ENCODE data around the gene PLIN3. TPM values are rescaled to one million over a fixed set of nuclear protein-coding genes. Genes with fewer than 3 reads are reported as not detected.

Gene PLIN3, protein sequence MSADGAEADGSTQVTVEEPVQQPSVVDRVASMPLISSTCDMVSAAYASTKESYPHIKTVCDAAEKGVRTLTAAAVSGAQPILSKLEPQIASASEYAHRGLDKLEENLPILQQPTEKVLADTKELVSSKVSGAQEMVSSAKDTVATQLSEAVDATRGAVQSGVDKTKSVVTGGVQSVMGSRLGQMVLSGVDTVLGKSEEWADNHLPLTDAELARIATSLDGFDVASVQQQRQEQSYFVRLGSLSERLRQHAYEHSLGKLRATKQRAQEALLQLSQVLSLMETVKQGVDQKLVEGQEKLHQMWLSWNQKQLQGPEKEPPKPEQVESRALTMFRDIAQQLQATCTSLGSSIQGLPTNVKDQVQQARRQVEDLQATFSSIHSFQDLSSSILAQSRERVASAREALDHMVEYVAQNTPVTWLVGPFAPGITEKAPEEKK
- polyA plus RNA-seq (ENCODE audit: insufficient read length in 12 of 12) = 10 to 100 TPM in 11 of 12 donors, not detected in 1; 28.4 to 54.3 (median 33.9) TPM
- long read RNA-seq, donor 1, transcript PLIN3-201 (8 exons, 2,333 nt) = major isoform, 40 of 67 reads
- long read RNA-seq, donor 1, partial matches to known transcripts = 27 of 67 reads
- long read RNA-seq, donor 1, other reads (novel, unspliced or antisense) = 0 of 67 reads
- long read RNA-seq, donor 2, transcript PLIN3-201 (8 exons, 2,333 nt) = major isoform, 35 of 36 reads
- long read RNA-seq, donor 2, partial matches to known transcripts = 0 of 36 reads
- long read RNA-seq, donor 2, other reads (novel, unspliced or antisense) = 0 of 36 reads
- long read RNA-seq, donor 3, transcript PLIN3-201 (8 exons, 2,333 nt) = major isoform, 10 of 17 reads
- long read RNA-seq, donor 3, partial matches to known transcripts = 7 of 17 reads
- long read RNA-seq, donor 3, other reads (novel, unspliced or antisense) = 0 of 17 reads
- long read RNA-seq, donor 4, partial matches to known transcripts = 0 of 3 reads
- long read RNA-seq, donor 4, other reads (novel, unspliced or antisense) = 0 of 3 reads
- long read RNA-seq, donor 5, transcript PLIN3-202 (8 exons, 1,535 nt) = minor isoform, 5 of 60 reads
- long read RNA-seq, donor 5, transcript PLIN3-201 (8 exons, 2,333 nt) = major isoform, 28 of 60 reads
- long read RNA-seq, donor 5, partial matches to known transcripts = 27 of 60 reads
- long read RNA-seq, donor 5, other reads (novel, unspliced or antisense) = 0 of 60 reads
- long read RNA-seq, donor 6, transcript PLIN3-201 (8 exons, 2,333 nt) = major isoform, 10 of 15 reads
- long read RNA-seq, donor 6, partial matches to known transcripts = 5 of 15 reads
- long read RNA-seq, donor 6, other reads (novel, unspliced or antisense) = 0 of 15 reads
- long read RNA-seq, donor 7, transcript PLIN3-201 (8 exons, 2,333 nt) = major isoform, 13 of 13 reads
- long read RNA-seq, donor 7, partial matches to known transcripts = 0 of 13 reads
- long read RNA-seq, donor 7, other reads (novel, unspliced or antisense) = 0 of 13 reads
- long read RNA-seq, donor 8, transcript PLIN3-201 (8 exons, 2,333 nt) = major isoform, 24 of 51 reads
- long read RNA-seq, donor 8, partial matches to known transcripts = 25 of 51 reads
- long read RNA-seq, donor 8, other reads (novel, unspliced or antisense) = 0 of 51 reads
- long read RNA-seq, donor 9, transcript PLIN3-201 (8 exons, 2,333 nt) = major isoform, 10 of 20 reads
- long read RNA-seq, donor 9, partial matches to known transcripts = 8 of 20 reads
- long read RNA-seq, donor 9, other reads (novel, unspliced or antisense) = 0 of 20 reads
- long read RNA-seq, donor 10, transcript PLIN3-201 (8 exons, 2,333 nt) = major isoform, 14 of 33 reads
- long read RNA-seq, donor 10, partial matches to known transcripts = 18 of 33 reads
- long read RNA-seq, donor 10, other reads (novel, unspliced or antisense) = 0 of 33 reads
- long read RNA-seq, donor 11, transcript PLIN3-201 (8 exons, 2,333 nt) = major isoform, 19 of 28 reads
- long read RNA-seq, donor 11, partial matches to known transcripts = 9 of 28 reads
- long read RNA-seq, donor 11, other reads (novel, unspliced or antisense) = 0 of 28 reads

GRCh38 chr19:4867534-4868285 lies at the start of gene PLIN3:
Gene PLIN3 (minus strand): TSS chr19:4867667. CDS start chr19:4861394, 6,273 bp downstream.
- DNase-seq = peak; percentile 96

DNA sequence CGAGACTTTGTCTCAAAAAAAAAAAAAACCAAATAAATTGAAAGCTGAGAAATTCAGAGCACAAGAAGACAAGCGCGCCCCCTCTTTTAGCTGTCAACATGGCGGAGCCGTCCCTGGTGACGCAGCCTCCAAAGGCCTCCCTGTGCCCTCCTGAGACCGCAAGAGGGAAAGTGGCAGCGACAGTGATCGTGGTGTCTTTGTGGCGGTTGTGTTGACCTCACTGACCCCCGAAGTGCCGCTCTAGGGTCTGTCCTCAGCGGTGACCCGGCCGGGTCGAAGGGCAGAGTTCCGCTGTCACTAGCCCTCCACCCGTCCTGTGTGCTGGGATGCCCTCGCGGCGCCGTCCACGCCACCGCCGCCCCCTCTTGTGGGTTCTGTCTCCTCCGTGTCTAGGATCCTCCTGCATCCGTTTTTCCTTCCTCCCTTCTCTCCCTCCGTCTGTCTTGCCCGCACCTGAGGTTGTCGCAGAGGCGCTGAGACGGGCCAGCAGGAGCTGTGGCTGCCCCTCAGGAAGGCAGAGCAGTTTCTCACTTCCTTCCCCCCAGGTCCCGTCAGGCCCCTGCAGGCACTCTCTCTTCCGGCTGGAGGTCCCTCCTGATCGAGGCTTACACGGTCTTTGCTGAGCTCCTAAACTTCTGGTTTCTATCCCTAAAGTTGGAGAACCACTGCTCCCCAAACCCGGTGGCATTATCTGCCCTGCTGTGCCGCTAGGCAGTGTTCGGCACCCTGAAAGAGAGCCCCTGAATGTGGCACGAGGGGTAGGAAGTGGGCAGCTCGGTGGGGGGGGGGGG lies 49.0 kb upstream of the PLIN3 start:
- no peak for DNase-seq

GRCh38 chr19:4914736-4915501 lies 47.5 kb upstream of the PLIN3 start:
- no peak for DNase-seq

DNA sequence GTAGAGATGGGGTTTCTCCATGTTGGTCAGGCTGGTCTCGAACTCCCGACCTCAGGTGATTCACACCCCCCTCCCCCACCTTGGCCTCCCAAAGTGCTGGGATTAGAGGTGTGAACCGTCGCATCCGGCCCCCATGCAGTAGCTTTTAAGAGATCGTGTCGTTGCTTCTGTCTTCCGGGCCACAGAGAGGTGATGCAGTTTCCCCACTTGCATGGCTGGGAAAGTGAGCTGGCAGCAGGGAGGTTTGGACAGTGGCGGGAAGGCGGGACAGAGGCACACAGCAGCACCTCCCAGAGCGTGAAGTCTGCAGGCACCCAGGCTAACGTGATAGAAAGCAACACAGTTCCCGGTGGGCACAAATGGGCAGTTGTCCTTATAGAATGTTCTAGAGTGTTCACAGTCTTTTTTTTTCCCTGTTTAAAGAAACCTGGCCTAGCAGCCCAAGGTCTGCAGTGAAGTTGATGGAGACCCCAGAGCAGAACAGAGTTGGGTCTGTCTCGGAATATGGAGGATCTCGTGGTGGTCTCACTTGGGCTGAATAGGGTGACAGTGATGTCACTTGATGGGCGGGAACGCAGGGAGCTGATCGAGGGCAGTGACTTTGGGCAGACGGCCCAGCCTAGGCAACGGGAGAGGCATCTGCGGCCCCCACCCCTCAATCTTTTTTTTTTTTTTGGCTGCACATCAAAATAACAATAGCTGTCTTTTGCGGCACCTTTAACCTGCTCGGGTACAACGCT lies 46.7 kb upstream of the PLIN3 start:
- DNase-seq = no peak

GRCh38 chr19:4911786-4912672 lies 44.6 kb upstream of the PLIN3 start:
- DNase-seq = peak; percentile 64

DNA sequence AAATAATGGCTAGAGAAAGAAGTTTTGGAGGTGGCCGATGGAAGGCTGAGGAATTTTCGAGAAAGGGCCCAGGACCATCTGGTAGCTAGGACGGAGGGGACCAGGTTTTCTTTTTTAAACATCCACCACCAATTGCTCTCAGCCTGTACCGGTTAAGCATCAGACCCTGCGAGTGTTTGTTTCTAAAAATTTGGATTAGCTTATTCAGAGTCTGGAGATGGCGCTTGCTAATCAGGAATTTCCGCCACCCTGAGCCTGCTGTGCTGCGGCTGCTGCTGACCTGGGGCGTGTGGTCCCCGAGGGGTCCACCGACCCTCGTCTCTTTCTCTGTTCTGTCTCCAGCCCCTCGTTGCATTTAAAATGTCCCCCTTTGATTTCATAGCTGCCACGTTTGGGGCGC lies 43.8 kb upstream of the PLIN3 start:
- DNase-seq = no peak

- no peak for DNase-seq
Observed at GRCh38 chr19:4910594-4911281, 43.3 kb upstream of the PLIN3 start.

- DNase-seq = peak; percentile 88
Observed at GRCh38 chr19:4909897-4910593, 42.6 kb upstream of the PLIN3 start.

DNA sequence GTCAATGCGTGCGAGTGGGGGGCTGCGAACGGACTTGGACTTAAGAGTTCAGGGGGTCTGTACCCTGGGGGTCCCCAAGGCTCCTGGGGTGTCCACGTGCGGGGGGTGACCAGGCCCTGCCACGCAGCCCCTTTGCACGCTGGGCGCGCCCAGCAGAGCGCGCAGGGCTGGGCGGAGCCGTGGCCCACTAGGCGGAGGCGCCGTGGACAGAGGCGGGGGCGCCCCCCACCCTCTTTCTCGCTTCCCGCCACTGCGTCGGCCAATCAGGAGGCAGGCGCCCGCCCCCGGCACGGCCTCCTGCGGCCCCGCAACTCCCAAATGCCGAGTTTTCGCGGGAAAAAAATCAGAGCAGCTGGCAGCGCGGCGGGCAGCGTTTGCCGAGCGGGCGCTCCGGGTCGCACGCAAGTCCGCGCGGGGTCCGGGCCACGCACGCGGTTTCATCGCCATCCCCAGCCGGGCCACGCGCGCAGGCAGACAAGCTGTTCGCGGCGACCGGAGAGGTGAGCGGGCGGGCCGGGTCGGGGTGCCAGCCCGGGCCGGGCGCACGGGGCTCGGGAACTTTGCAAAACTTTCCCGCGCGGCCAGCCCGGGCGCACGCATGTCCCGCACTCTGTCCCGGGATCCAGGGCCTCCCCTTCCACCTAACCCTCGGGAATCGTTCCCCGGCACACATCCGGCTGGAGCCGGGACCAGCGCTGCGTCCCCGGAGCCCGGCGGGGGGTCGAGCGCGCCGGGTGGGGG lies 41.9 kb upstream of the PLIN3 start, which contains the start of gene UHRF1:
UHRF1 (plus strand) TSS at position 346 of the 741 bp plus-strand sequence. CDS start 1,385 bp downstream, outside the sequence.
- no peak for DNase-seq

DNA sequence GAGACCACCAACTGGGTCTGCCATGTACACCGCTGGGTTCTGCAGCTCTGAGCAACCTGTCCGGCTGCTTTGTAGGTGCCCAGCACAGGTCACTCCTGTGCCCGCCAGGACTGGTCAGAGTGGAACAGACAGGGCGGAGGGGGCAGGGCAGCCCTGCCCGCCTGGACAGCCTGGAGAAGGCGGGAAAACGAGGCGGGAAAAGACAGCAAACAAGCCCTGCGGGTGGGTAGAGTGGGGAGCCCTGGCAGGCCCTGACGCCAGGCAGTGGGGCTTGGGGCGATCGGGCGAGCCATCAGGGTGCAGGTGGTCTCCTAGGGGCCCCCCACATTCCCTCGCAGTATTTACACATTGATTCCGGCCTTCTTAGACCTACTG lies 41.3 kb upstream of the PLIN3 start:
- DNase-seq = no peak

DNA sequence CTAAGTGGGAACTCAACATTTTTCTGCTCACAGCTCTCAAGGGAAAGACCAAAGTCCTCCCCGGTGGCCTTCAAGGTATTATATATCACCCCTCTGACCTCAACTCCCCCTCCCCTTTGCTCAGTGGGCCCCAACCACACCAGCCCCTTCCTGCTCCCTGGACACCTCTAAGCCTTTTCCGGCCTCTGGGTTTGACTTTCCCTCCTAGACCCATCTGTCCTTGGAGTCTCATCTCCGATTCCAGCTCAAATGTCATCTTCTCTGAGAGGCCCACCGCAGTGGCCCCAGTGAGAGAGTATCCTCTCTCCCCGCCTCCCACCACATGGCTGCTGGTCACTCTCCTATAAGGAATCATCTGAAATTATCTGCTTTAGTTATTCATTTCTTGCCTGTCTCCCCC lies 40.9 kb upstream of the PLIN3 start:
- no peak for DNase-seq

- no peak for DNase-seq
Observed at GRCh38 chr19:4906963-4907362, 39.5 kb upstream of the PLIN3 start.

- DNase-seq = no peak
Observed at GRCh38 chr19:4904481-4904880, 37.0 kb upstream of the PLIN3 start.

- DNase-seq = no peak
Observed at GRCh38 chr19:4902796-4903195, 35.3 kb upstream of the PLIN3 start, which contains the start of gene ARRDC5. Gene ARRDC5 (minus strand): TSS chr19:4902896. CDS start chr19:4902825, 71 bp downstream.
